ENCODE results near the gene LYPD1.
A peak's percentile ranks its signal among the peaks of the same experiment; 100 is the strongest.
"Not testable (repeated sequence)": the region's sequence is repeated elsewhere in the genome, so short reads cannot be mapped to it uniquely, and the experiment has no call there.

Gene LYPD1, protein sequence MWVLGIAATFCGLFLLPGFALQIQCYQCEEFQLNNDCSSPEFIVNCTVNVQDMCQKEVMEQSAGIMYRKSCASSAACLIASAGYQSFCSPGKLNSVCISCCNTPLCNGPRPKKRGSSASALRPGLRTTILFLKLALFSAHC

DNA sequence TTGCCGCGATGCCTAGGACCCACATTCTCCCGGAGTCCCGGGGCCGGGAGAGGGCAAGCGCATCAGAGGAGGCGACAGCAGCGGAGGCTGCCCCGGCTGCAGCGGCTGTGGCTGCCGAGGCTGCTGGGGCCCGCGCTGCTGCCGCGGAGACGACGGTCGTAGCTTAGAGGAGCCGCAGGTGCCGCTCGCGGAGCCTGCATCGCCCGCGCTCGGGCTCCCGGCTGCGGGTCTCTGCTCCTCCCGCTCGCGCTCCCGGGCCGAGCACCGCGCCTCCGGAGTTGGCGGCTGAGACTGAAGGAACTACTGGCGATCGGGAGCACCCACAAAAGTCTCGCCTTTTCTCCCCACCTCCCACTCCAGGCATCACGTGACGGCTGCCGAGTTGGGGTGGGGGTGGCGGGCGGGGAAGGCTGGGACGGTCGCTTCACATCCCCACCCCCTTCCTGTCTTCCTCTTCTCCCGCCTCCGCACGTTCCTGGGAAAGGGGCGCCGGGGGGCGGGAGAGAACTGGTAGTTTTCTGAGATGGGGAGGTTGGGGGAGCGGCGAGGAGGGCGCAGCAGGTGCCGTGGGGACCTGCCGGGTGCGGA, at the start of gene LYPD1:
LYPD1 (minus strand) TSS at position 298 of the 588 bp plus-strand sequence; CDS start at position 25, 273 bp downstream.
- DNase-seq = peak in 1 of 2 donors; percentile 49

DNA sequence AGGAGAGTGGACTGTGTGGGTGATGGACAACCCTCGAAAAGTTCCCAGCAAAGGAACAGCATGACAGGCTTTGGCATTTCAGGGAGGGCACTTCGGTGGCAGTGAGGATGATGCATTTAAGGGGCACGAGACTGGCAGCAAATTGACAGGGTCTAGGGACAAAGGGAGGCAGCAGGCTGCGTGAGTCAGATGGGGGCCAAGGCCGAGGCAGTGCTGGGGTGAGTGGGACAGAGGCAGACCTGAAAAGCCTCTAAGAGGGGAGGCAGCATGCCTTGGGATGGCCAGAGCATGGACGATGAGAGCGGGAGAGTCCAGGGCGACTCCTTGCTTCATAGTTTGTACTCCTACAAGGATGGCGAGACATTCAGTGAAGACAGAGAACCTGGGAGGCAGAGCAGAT, 49.5 kb upstream of the LYPD1 start:
- DNase-seq = no peak

DNA sequence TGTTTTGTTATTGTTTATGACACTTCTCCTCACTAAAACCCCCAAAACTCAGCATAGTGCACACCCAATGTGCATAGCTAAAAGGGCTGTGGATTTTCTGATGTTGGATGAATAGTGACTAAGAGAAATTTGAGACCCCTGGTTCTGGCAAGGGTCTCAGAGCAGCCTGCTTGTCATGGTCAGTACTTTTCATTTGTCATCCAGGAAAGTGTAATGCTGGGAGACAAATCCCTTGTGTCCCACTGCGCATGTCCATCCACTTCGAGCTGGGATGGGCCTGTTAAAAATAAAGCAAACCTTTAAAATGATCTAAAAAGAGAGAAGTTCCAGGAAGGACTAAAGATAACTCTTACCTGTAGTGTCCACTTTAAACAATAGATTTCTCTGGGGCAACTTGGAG, 46.9 kb upstream of the LYPD1 start:
- DNase-seq = no peak

DNA sequence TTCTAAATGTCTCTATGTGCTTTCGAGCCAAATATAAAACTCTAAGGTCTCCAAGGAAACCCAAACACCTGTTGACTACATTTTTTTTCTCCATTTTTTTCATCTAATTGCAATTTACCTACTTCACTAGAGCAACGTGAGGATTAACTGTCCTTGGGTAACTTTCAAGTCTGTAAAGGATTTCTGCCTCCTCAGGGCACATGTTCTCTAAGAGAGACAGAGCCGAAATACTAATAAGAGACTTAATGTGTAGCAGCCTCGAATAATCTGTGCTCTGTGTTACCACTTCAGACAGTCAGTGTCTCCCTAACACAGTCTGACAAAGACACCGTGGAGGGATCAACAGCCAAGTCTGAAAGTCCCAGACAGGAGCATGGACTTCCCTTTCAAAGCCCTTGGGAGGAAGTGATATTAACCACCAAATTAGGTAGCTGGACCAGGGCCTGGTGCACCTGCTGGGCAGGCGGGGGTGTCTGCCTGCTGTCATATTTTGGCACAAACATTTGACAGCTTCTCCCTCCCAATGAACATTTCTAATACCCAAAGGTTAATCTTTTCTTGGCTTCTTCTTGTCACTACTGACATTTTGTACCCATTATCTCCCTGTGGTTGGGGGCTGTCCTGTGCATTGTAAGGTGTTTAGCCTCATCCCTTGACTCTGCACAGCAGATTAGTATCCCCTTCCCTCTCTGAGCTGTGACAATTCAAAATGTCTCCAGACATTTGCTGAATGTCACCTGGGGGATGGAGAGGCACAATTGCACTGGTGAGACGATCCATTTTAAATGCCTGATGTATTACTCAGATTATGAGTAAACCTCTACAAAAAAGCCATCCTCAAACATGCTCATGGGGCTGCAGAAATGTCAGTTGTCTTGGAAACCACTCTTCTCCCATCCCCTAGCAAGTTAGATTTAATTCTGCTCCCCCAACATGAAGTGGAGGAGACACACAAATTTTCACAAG, 45.7 kb upstream of the LYPD1 start:
- DNase-seq = no peak

DNA sequence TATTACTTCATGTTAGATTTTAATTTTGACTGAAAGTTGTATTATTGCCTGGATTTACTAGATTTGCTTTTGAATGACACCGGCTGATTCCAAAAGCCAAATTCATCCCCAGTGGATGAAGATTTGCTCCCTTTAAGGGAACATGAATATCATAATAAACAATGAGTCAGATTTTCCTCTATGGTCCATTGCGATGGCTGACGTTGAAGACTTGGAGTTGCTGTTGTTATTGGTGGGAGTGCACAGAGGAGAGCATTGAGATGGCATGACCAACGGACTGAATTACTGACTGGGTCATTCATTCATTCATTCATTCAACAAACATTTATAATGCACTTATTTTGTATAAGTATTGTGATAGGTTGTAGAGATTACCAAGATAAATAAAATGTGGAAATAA, 33.4 kb upstream of the LYPD1 start:
- DNase-seq = no peak

DNA sequence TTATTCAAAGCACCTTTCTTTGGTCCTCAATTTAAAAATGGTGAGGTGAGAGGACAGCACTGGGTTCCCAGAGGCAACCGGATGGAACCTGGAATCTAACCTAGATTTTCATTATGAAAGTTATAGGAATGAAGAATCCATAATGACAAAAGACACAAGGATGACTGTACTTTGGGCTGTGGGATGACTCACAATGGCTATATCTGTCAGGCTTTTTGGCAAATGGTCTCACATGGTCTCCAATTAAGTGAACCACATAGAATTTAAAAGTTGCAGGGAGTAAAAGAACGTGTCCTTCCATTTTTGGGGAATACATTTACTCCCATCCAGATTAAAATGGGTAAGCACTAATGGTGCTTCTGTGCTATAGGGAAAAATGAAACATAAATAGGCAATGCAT, 31.8 kb upstream of the LYPD1 start:
- DNase-seq = no peak

DNA sequence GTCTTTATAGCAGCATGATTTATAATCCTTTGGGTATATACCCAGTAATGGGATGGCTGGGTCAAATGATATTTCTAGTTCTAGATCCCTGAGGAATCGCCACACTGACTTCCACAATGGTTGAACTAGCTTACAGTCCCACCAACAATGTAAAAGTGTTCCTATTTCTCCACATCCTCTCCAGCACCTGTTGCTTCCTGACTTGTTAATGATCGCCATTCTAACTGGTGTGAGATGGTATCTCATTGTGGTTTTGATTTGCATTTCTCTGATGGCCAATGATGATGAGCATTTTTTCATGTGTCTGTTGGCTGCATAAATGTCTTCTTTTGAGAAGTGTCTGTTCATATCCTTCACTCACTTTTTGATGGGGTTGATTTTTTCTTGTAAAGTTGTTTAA, 29.8 kb upstream of the LYPD1 start:
- DNase-seq = not testable (repeated sequence)

DNA sequence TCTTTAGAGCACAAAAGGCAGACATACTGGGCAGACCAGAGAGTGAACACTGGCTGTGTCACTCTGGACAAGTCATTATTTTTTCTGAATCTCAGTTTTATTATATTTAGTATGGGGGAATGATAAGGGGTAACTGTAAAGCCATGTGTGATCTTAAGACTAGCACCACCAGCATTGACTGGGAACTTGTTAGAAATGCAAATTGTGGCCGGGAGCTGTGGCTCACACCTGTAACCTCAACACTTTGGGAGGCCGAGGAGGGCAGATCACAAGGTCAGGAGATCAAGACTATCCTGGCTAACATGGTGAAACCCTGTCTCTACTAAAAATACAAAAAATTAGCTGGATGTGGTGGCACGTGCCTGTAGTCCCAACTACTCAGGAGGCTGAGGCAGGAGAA, 28.3 kb upstream of the LYPD1 start:
- DNase-seq = not testable (repeated sequence)

DNA sequence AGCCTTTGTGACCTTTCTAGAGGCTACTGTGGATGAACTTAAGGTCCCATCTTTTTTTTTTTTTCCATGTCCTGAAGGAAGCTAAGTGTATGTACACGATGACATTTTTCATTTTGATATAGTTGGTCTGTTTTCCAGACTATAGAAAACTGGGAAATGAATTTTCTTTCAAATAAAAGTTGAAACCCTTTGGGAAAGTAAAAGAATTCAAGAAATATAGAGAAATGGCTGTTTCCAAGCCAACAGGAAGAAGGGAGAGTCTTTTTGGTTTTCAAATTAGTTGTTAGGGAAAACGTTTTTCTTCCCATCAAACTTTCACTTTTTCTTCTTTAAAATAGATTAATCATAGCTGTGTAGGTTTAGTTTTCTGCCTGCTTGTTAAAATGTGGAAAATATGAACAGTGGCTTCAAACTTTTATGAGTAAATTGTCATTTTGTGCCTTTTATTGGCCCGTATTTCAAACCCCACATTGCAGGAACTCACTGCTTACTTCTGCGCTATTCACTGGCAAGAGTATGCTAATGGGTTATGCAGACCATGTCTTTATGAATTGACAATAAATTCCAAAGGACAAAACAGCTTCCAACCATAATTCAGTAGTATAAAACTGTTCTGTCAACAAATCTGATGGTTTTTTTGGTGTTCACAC, 27.7 kb upstream of the LYPD1 start:
- DNase-seq = no peak

DNA sequence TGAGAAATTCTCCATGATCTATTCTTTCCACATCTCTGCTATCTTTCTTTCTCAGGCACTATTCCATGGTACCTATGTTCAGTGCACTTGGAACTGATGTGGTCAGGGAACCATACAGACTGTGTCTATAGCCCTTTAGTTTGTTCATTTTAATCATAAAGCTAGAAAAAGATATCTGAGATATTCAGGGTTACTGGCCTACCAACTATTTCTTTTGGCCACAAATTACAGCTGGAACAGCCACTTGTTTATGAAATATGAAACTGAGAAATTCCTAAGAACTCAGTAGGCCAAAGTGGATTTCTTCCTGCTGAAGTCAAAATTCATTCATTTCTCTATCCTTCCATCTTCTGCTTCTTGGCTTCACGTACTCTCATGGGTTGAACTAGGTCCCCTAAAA, 22.8 kb upstream of the LYPD1 start:
- no peak for DNase-seq

DNA sequence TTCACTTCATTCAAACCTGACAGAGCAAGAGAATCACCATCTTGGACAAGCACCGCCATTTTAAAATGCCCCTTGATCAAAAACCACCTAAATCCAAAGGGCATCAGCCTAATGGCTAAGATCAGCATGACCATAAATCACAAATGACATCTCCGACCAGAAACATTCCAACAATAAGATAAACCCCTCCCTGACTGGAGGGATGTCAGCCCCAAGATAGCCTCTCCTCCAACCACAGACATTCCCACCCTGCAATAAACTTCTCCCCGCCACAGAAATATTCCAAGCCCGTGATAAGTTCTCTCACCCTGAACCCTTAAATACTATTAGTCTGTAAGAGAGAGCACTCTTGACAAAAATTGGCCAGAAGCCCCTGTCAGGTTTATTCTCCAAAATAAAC, 21.6 kb upstream of the LYPD1 start:
- DNase-seq = no peak

DNA sequence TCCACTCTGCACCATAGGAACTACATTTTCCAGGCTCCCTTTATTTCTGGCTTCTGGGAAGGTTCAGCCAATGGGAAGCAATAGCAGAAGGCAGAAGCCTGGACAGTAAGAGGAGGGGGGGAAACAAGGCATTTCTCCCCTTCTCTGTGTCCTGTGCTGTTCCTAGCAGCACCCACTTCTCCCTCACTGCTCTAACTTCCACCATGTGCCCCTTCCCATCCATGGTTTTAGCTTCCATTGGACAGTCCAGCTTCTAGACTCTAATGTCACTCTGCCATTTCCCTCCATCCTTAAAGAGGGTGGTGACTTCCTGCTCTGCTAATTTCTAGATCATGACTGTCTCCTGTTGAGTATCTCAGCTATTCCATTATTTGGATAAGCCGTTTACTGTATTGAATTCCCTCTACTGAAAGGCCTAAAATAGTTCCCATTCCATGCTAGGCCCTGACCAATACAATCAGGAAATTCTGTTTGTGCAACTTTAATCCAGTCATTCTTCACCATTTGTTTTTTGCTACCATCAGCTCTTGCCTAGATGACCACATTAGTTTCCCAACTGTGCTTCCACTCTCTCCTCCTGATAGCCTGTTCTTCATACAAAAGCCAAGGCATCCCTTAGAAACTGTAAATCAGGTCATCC, 20.8 kb upstream of the LYPD1 start:
- no peak for DNase-seq

DNA sequence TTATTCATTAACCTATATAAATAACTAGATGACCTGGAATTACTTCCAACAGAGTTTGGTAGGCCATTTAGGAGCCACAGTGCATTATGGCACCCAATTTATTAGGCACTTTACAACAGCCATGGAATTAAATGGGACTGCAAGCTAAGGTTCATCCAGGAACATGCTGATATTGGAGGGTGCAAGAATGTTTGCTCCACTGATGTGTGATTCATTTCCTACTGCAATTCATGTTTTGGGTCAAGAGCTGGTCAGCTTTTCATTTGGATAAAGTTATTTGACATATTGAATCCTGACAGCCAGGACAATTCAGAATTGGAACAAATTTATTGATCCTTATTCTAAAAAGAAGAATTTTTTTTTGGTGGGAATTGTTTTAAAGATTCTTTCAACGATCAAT, 11.8 kb upstream of the LYPD1 start:
- DNase-seq = no peak

DNA sequence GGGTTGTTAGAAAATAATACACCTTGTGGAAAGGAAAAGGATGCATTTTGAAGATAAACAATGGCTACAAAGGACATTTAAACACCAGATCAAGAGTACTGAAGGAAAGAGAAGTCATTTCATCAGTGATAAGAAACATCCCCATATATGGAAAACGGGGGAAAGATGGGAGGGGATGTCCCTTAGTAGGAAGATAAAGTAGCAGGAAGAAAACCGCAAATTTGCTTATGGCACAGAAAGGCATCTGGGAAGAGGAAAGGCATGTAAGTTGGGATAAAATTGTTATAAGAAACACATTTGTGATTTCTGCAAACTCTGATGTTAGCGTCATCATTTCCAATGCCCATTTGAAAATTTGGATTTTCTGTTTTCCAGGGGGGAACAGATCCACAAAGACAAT, 10.5 kb upstream of the LYPD1 start:
- DNase-seq = no peak

DNA sequence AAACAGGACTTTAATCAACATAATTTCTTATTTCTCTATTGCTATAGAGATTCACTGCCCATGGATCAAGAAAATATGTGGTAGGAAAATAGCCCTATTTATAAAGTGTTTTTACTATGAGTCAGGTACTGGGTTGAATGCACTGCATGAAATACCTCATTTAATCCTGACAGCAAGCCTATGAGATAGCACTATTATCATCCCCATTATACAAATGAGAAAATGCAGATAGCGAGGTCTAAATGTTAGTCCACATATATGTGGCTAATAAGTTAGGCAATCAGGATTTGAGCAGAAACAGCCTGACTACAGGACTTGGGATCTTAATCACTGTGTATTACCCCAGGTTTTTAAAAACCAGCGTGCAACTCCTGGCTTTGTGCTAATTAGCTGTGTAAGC, 8.5 kb upstream of the LYPD1 start:
- no peak for DNase-seq

DNA sequence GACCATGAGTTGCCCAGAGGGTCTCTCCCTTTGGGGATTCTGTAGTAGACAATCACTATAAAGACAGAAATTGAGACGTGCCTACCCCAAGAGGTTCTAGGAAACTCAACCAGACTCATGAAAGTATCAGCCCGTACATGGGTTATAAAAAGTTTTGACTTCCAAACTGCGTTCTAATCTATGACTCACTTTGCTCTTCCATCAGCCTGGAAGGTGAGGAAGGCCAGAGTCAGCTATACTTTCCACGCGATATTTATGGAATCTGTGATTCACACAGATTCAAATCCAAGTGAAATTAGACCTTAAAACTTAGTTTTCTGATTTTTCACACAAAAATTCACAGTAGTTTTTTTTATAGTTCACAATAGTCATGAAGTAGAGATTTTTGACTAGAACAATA, 7.7 kb upstream of the LYPD1 start:
- DNase-seq = no peak

DNA sequence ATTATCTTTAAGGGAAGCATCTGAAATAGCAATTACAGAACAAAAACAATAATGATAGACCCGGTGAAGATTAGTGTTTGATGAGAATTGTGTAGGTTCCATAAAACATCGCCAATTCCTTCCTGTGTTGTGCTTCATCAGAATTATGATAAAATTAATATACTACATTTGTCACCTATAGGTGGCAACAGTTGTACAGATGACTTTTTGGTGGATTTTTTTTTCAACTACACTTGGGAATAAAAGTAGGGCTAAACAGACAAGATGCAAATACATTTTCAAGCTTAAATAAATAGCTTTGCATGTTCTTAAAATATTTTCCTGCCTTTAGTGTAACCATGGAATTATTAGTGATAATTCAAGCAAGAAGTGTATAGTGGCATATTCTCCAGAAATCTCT, 7.0 kb upstream of the LYPD1 start:
- no peak for DNase-seq

DNA sequence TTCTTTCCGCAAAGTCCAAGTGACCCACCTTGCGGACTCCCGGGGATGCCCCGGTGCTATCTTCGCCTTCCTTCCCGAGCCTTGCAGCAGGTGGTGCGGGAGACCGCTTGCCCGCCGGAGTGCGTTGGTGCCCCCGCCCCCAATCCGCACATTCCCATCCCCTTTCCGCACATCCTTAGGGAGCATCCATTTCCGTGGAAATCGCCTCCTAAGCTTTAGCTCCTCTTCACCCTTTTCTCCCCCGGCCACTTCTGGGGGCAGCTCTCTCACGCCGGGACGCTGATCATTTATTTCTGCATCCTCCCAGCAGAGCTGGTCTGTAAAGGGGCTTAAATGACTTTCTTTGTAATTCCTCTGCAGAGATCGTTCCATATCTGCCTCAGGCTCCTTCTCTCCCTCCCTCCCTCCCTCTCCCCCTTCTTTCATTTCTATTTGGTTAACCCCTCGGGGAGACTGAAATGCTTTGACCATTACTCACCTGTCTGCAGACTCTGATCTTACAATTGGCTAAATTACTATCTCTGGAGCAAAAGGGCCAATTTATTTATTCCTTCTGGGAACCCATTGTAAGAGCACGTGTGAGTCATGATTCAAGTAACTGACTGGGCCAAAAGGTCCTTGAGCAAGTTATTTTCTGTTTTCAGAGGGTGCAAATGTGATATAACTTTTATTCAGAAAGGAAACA, 1.3 kb upstream of the LYPD1 start:
- no peak for DNase-seq

DNA sequence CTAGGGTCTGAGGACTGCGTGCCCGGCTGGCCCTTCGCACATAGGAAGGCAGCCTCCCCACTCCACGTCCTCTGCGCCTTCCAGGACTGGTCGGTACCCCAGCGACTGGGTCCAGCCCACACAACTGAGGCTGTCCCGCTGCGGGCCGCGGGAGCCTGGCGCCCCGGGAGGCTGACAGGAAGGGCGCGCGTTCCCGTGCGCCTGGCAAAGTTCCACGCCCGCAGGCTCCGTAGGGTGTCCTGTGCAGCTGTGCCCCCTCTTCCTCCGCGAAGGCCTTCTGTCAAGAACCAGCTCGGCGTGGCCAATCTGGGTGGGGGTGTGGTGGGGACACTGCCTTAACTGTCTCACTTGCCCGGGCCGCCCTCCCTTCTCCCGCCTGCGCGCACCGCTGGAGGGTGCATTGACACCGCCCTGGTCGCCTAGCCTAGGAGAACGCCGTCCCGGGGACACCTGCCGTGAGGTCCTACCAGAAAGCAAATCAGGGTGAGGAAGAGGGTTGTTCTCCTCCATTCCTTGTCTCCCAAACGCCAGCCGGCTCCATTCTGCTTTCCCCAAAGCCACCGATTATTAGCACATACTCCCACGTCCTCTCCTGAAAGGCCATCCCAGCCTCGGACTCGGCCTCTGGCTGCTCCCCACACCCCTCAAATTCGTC, 618 bp upstream of the LYPD1 start:
- peak in 1 of 2 donors; percentile 49 for DNase-seq

DNA sequence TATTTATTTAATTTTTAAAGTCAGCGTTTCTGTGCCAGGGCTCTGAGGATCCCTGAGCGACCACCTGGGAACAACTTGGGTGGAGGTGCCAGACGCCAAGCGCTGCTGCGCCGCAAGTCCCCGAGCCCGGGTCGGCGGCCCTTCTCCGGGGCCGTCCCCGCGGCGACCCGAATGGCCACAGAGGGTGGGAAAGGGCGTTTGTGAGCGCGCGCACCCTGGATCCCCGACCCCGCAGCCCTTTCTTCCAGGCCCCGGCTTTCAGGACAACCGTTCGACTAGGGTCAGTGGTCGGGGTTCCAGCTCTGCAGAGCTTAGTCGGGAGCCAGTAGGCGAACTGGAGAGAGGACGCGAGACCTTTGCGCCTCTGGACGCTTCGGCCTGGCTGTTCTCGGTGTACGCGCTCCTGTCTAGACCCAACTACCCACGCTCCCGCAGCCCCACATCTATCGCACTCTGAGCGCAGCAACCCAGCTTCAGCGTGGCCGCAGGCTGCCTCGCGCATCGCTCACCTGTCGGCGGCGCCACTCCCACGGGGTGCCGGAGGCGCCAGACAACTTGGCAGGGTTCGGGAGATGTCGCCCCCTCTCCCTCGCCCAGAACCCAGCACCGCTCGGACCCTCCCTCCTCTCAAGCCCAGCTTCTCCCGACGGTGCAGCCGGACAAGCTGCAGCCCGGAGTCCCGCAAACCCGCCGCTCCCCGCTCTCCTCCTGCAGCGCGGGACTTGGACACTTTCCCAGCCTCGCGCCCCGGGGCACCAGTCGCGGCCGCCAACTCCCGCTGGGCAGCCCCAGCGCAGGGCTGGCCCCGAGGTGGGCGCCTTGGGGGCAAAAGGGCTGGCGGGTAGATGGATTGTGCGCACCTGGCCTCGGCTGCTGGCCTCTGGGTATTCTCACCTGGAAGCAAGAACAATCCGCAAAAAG, 758 bp downstream of the LYPD1 start:
- DNase-seq = no peak

Data from hippocampal formation (tissue), 2 donors.